ENCODE data around the gene ALAS2. TPM values are rescaled to one million over a fixed set of nuclear protein-coding genes. Genes with fewer than 3 reads are reported as not detected.

The ALAS2 gene
- total and polyA plus RNA-seq, 2 experiments from 2014 or later, result 0.23 TPM; not detected in 1

GRCh38 chrX:54978448-54978847, 52.3 kb downstream of the ALAS2 start (continued):
- TF ChIP-seq ZNF462 (CRISPR knock-in tag; IDR thresholded peaks at IDR 0.05) (no peak), EZH2phosphoT487 (IDR thresholded peaks at IDR 0.05; ENCODE audit: unreplicated experiment) (no peak), ETS1 (IDR thresholded peaks at IDR 0.05) (no peak), ZNF114 (CRISPR knock-in tag; IDR thresholded peaks at IDR 0.05) (no peak)

- H3K4me3 ChIP-seq, result no peak overlapping the region
- H3F3A ChIP-seq (replicated peaks; ENCODE audit: low read depth), result no peaks in the 10 kb centered on the region
- DNase-seq (ENCODE audit: low spot score) (no peak), ATAC-seq (no peak)
- H3K4me1 ChIP-seq (ENCODE audit: insufficient read depth), result no peaks in the 10 kb centered on the region
- no peak overlapping the region for H3K27ac ChIP-seq (ENCODE audit: low read depth)
- Mint-ChIP-seq H3K4me1 (no peaks in the 10 kb centered on the region), H3K9me3 (peaks cover 4% of the 10 kb centered on the region; the same call in 2 of the 3 replicates), H3K4me3 (no peak overlapping the region), H3K27me3 (ENCODE audit: insufficient read depth, low read depth, poor library complexity) (no peaks in the 10 kb centered on the region), H3K27ac (no peak overlapping the region), H3K36me3 (ENCODE audit: low read depth) (no peaks in the 10 kb centered on the region)
- no peaks in the 10 kb centered on the region for H3K79me2 ChIP-seq (replicated peaks; ENCODE audit: insufficient read depth)
- H3K27me3 ChIP-seq (ENCODE audit: insufficient read depth), result no peaks in the 10 kb centered on the region
- no peaks in the 10 kb centered on the region for H3K36me3 ChIP-seq (ENCODE audit: insufficient read depth)
- H4K20me1 ChIP-seq (replicated peaks; ENCODE audit: insufficient read depth), result no peaks in the 10 kb centered on the region
- no peaks in the 10 kb centered on the region for H3K9me2 ChIP-seq (ENCODE audit: insufficient read depth)
- H2AFZ ChIP-seq, result no peak overlapping the region
- no peak overlapping the region for H3K4me2 ChIP-seq
- TF ChIP-seq JUNB (IDR thresholded peaks at IDR 0.05; ENCODE audit: unreplicated experiment) (no peak), EZH2 (IDR thresholded peaks at IDR 0.05; ENCODE audit: low read depth, unreplicated experiment) (no peak), CTCF (conservative IDR thresholded peaks at IDR 0.05; ENCODE audit: low read depth in 2 of 2) (no peak), ZNF114 (CRISPR knock-in tag; IDR thresholded peaks at IDR 0.05) (no peak), ETS1 (IDR thresholded peaks at IDR 0.05) (no peak), STAT1 (IDR thresholded peaks at IDR 0.05; ENCODE audit: unreplicated experiment) (no peak), POLR2AphosphoS5 (IDR thresholded peaks at IDR 0.05; ENCODE audit: low read depth) (no peak), ZNF331 (CRISPR knock-in tag; IDR thresholded peaks at IDR 0.05; ENCODE audit: low read depth) (no peak), CREB1 (CRISPR knock-in tag; IDR thresholded peaks at IDR 0.05; ENCODE audit: low read depth) (no peak)
These were observed 53.4 kb downstream of the ALAS2 start for GRCh38 chrX:54977387-54977786.
